ENCODE data around the gene LEFTY1. TPM values are rescaled to one million over a fixed set of nuclear protein-coding genes. Genes with fewer than 3 reads are reported as not detected.

Gene LEFTY1
- total and polyA plus RNA-seq, 9 of the 15 experiments (the other 6 are each of a cell fraction or from before 2014, with no cell fraction given), result 0.07 to 0.24 (median 0.17) TPM; not detected in 5

- no peak for TF ChIP-seq ZBTB17 (CRISPR knock-in tag; IDR thresholded peaks at IDR 0.05)
- no peak for TF ChIP-seq ZNF778 (CRISPR knock-in tag; IDR thresholded peaks at IDR 0.05)
- TF ChIP-seq SREBF2 (CRISPR knock-in tag; IDR thresholded peaks at IDR 0.05), result no peak
- TF ChIP-seq SMAD4 (CRISPR knock-in tag; conservative IDR thresholded peaks at IDR 0.05), result peak; percentile 56; the same call in 1 of the 2 replicates
- TF ChIP-seq IRF9 (tag; IDR thresholded peaks at IDR 0.05), result no peak
- TF ChIP-seq CTCFL (IDR thresholded peaks at IDR 0.05; ENCODE audit: borderline replicate concordance, insufficient read depth, low read depth, low read length, poor library complexity, severe bottlenecking), result no peak
- TF ChIP-seq XRCC3 (IDR thresholded peaks at IDR 0.05), result no peak
- TF ChIP-seq FOXA1 (IDR thresholded peaks at IDR 0.05; ENCODE audit: borderline replicate concordance), result no peak
- TF ChIP-seq CCNT2 (IDR thresholded peaks at IDR 0.05; ENCODE audit: borderline replicate concordance, extremely low read depth, insufficient read length, low read depth, low read length), result peak; percentile 77
- TF ChIP-seq RERE (CRISPR knock-in tag; IDR thresholded peaks at IDR 0.05; ENCODE audit: borderline replicate concordance), result no peak
- no peak for TF ChIP-seq SP2 (IDR thresholded peaks at IDR 0.05; ENCODE audit: extremely low read depth, low read depth, low read length, poor library complexity, severe bottlenecking)
- no peak for TF ChIP-seq NR2C1 (IDR thresholded peaks at IDR 0.05)
- no peak for TF ChIP-seq NR2C1 (tag; IDR thresholded peaks at IDR 0.05)
- TF ChIP-seq GTF2B (IDR thresholded peaks at IDR 0.05; ENCODE audit: extremely low read depth, insufficient read length), result no peak
- no peak for TF ChIP-seq NR3C1 (CRISPR knock-in tag; IDR thresholded peaks at IDR 0.05)
- TF ChIP-seq SIN3A (IDR thresholded peaks at IDR 0.05; ENCODE audit: borderline replicate concordance in 2 of 2, control insufficient read depth in 1 of 2, low read depth in 2 of 2, low read length in 2 of 2), result 0 out of 4 replicates have a peak, but pooled peaks of 1 of the 2 experiments have one; percentile 74
- TF ChIP-seq SMARCA4 (IDR thresholded peaks at IDR 0.05), result peak; percentile 80
Observed at GRCh38 chr1:225931270-225932136, 42.6 kb upstream of the LEFTY1 start (continued).

Data from K562 (cell line).